Mammary epithelial cell (primary cell): Measurements from ENCODE around the gene BTD.

Experiments used
- CTCF ChIP-seq, 2 donors: IDR thresholded peaks in 1 of 2; conservative IDR thresholded peaks in 1 of 2; 2 replicates each; pipeline ENCODE4 v1.5.1; 2011 to 2012; ENCODE audit warnings: inconsistent platforms in 2 of 2, low read length in 2 of 2, mild to moderate bottlenecking in 2 of 2, control low read depth in 1 of 2, low read depth in 1 of 2; ENCODE audit not compliant: insufficient read depth in 1 of 2; ENCODE audit errors: extremely low read depth in 1 of 2
- EZH2 ChIP-seq: IDR thresholded peaks from 2 replicates; pipeline ENCODE4 v1.6.1; 2012; ENCODE audit warnings: low read length, inconsistent platforms, borderline replicate concordance

- TF ChIP-seq CTCF (conservative IDR thresholded peaks at IDR 0.05 in 1 of 2, IDR thresholded peaks at IDR 0.05 in 1 of 2; ENCODE audit: extremely low read depth in 1 of 2, insufficient read depth in 1 of 2, low read depth in 1 of 2, low read length in 2 of 2) (no peak), EZH2 (no peak)
Measured at GRCh38 chr3:15638891-15639262, 37.3 kb downstream of the BTD start.
